CD8-positive, alpha-beta memory T cell (primary cell): Measurements from ENCODE around the gene ATF2. TPM values are rescaled to one million over a fixed set of nuclear protein-coding genes. Genes with fewer than 3 reads are reported as not detected.
A peak's percentile ranks its signal among the peaks of the same experiment; 100 is the strongest.

Experiments
- CTCF ChIA-PET: fragments of 350-600 bp; sonication (Branson Sonifier 250); formaldehyde crosslinking; loops from one replicate; lab custom pipeline; 2021; ENCODE audit warnings: antibody characterized with exemption; lab: Charles Lee
- POLR2A ChIA-PET: fragments of 350-600 bp; sonication (Branson Sonifier 250); formaldehyde crosslinking; loops from one replicate; lab custom pipeline; 2021; ENCODE audit warnings: antibody characterized with exemption; lab: Charles Lee
- DNase-seq, 5 donors: peaks; one replicate each; pipeline versions ENCODE4 v3.0.0 to v3.0.0-alpha.2; 2020 to 2022; ENCODE audit warnings: mixed read lengths in 1 of 5
- H3K27ac ChIP-seq: one replicate; pipeline ENCODE4 v1.7.0; 2013; ENCODE audit warnings: low read depth, mild to moderate bottlenecking, low read length, moderate library complexity
- H3K27me3 ChIP-seq: 2 replicates; pipeline ENCODE4 v1.7.0; 2013; ENCODE audit warnings: low read length, mild to moderate bottlenecking; ENCODE audit not compliant: insufficient read depth, poor library complexity, severe bottlenecking
- H3K36me3 ChIP-seq: 2 replicates; pipeline ENCODE4 v1.7.0; 2013; ENCODE audit warnings: mild to moderate bottlenecking, low read length, moderate library complexity; ENCODE audit not compliant: insufficient read depth
- H3K4me1 ChIP-seq: 2 replicates; pipeline ENCODE4 v1.7.0; 2013; ENCODE audit warnings: mild to moderate bottlenecking, low read length, moderate library complexity; ENCODE audit not compliant: insufficient read depth
- H3K4me3 ChIP-seq: 2 replicates; pipeline ENCODE4 v1.7.0; 2013; ENCODE audit warnings: mild to moderate bottlenecking, low read length
- H3K9me3 ChIP-seq: 2 replicates; pipeline ENCODE4 v1.7.0; 2013; ENCODE audit warnings: mild to moderate bottlenecking, low read length
- H3K27ac Mint-ChIP-seq, 8 donors: one replicate each; pipeline ENCODE4 v1.8.0; 2020 to 2021; ENCODE audit warnings: mixed read lengths in 8 of 8, mild to moderate bottlenecking in 6 of 8, inconsistent platforms in 3 of 8, moderate library complexity in 3 of 8
- H3K27me3 Mint-ChIP-seq, 2 donors: one replicate each; pipeline ENCODE4 v1.8.0; 2020 to 2021; ENCODE audit warnings: mixed read lengths in 2 of 2, mild to moderate bottlenecking in 1 of 2, moderate library complexity in 1 of 2
- H3K36me3 Mint-ChIP-seq, 3 donors: one replicate each; pipeline ENCODE4 v1.8.0; 2020 to 2021; ENCODE audit warnings: mixed read lengths in 3 of 3, inconsistent platforms in 1 of 3, mild to moderate bottlenecking in 1 of 3
- H3K4me1 Mint-ChIP-seq, 3 donors: one replicate each; pipeline ENCODE4 v1.8.0; 2020 to 2021; ENCODE audit warnings: mixed read lengths in 3 of 3, inconsistent platforms in 1 of 3, mild to moderate bottlenecking in 1 of 3
- H3K4me3 Mint-ChIP-seq, 7 donors: one replicate each; pipeline ENCODE4 v1.8.0; 2020 to 2021; ENCODE audit warnings: mixed read lengths in 7 of 7, mild to moderate bottlenecking in 6 of 7, moderate library complexity in 4 of 7, inconsistent platforms in 2 of 7
- H3K9me3 Mint-ChIP-seq, 5 donors: one replicate each; pipeline ENCODE4 v1.8.0; 2020 to 2022; ENCODE audit warnings: mixed read lengths in 5 of 5, mild to moderate bottlenecking in 3 of 5, moderate library complexity in 2 of 5, inconsistent platforms in 1 of 5
- polyA plus RNA-seq: library from polyadenylated mRNA; unstranded; fragments of 300-500 nt; fragmentation: Illumina TruSeq; gene quantifications from one replicate; pipeline ENCODE4 v1.2.3, GENCODE V29; 2021
- total RNA-seq, 2 experiments: library from RNA; stranded (reverse); gene quantifications; one replicate each; pipeline ENCODE4 v1.2.3, GENCODE V29; 2021

ATF2 gene
- total and polyA plus RNA-seq, 3 experiments from 2014 or later: 37.3 to 51.0 (median 50.1) TPM

GRCh38 chr2:175175320-175175719 lies 7.3 kb upstream of the ATF2 start:
- Mint-ChIP-seq H3K4me3 (no peak overlapping the region), H3K36me3 (peaks cover 0 to 46% (median 6%) of the 10 kb centered on the region in 3 donors), H3K27ac (no peak overlapping the region), H3K9me3 (no peaks in the 10 kb centered on the region), H3K27me3 (no peaks in the 10 kb centered on the region), H3K4me1 (peaks cover 11 to 33% (median 28%) of the 10 kb centered on the region in 3 donors)
- no peak overlapping the region for H3K4me3 ChIP-seq
- H3K27me3 ChIP-seq: no peaks in the 10 kb centered on the region
- H3K27ac ChIP-seq: no peak overlapping the region
- H3K9me3 ChIP-seq: no peaks in the 10 kb centered on the region
- peaks cover 3% of the 10 kb centered on the region for H3K4me1 ChIP-seq
- POLR2A ChIA-PET: no interaction called here
- no peak for DNase-seq
- H3K36me3 ChIP-seq: peaks cover 36% of the 10 kb centered on the region
- CTCF ChIA-PET: no interaction called here

- Mint-ChIP-seq H3K27me3 (no peaks in the 10 kb centered on the region), H3K4me3 (peak overlapping the region in 2 of 7 donors; percentile 4 to 62), H3K4me1 (peaks cover 24 to 59% (median 48%) of the 10 kb centered on the region in 3 donors), H3K36me3 (peaks cover 0 to 26% (median 3%) of the 10 kb centered on the region in 3 donors), H3K9me3 (no peaks in the 10 kb centered on the region), H3K27ac (peak overlapping the region in 1 of 8 donors; percentile 54)
- peaks cover 25% of the 10 kb centered on the region for H3K4me1 ChIP-seq
- ChIA-PET CTCF (no interaction called here), POLR2A (no interaction called here)
- no peaks in the 10 kb centered on the region for H3K9me3 ChIP-seq
- no peak overlapping the region for H3K4me3 ChIP-seq
- DNase-seq: no peak
- no peaks in the 10 kb centered on the region for H3K27me3 ChIP-seq
- H3K27ac ChIP-seq: no peak overlapping the region
- H3K36me3 ChIP-seq: no peaks in the 10 kb centered on the region
Observed at GRCh38 chr2:175170659-175171304, 2.8 kb upstream of the ATF2 start.

- ChIA-PET CTCF (no interaction called here), POLR2A (interaction anchor here (1.0 kb wide), 1 partner anchor 10 kb away, joined by 7 read pairs; no protein-coding TSS in a partner anchor)
- Mint-ChIP-seq H3K4me3 (peak overlapping the region in 6 of 7 donors; percentile 96 to 100 (median 99)), H3K27ac (peak overlapping the region in 4 of 8 donors; percentile 10 to 99 (median 66)), H3K36me3 (peaks cover 0 to 15% (median 3%) of the 10 kb centered on the region in 3 donors), H3K9me3 (no peaks in the 10 kb centered on the region), H3K4me1 (peaks cover 40 to 68% (median 59%) of the 10 kb centered on the region in 3 donors), H3K27me3 (no peaks in the 10 kb centered on the region)
- peak overlapping the region; percentile 88 for H3K4me3 ChIP-seq
- H3K27me3 ChIP-seq: no peaks in the 10 kb centered on the region
- no peak for DNase-seq
- peaks cover 26% of the 10 kb centered on the region for H3K4me1 ChIP-seq
- peak overlapping the region; percentile 96 for H3K27ac ChIP-seq
- no peaks in the 10 kb centered on the region for H3K9me3 ChIP-seq
- H3K36me3 ChIP-seq: no peaks in the 10 kb centered on the region
Observed at GRCh38 chr2:175169191-175169590, 1.2 kb upstream of the ATF2 start.

- POLR2A ChIA-PET: interaction anchor here (0.7 to 1.0 kb wide), 3 partner anchors 11 to 23 kb away, joined by 3 to 7 read pairs (median 5); partner anchors contain the start of gene ATP5MC3
- CTCF ChIA-PET: no interaction called here
Observed at GRCh38 chr2:175168564-175168945, 552 bp upstream of the ATF2 start.

GRCh38 chr2:175167076-175167791 lies 769 bp downstream of the ATF2 start:
- POLR2A ChIA-PET: no interaction called here
- Histone ChIP-seq H3K27me3 (no peaks in the 10 kb centered on the region), H3K27ac (peak overlapping the region; percentile 96), H3K9me3 (no peaks in the 10 kb centered on the region), H3K4me3 (peak overlapping the region; percentile 99), H3K36me3 (no peaks in the 10 kb centered on the region), H3K4me1 (peaks cover 26% of the 10 kb centered on the region)
- peaks cover 0 to 13% (median 1%) of the 10 kb centered on the region in 3 donors for H3K36me3 Mint-ChIP-seq
- CTCF ChIA-PET: interaction anchor here (1.2 kb wide), 1 partner anchor 12 kb away, joined by 3 read pairs; no protein-coding TSS in a partner anchor
- H3K4me1 Mint-ChIP-seq: peaks cover 44 to 76% (median 72%) of the 10 kb centered on the region in 3 donors
- H3K4me3 Mint-ChIP-seq: peak overlapping the region; percentile 90 to 100 (median 99)
- peak overlapping the region; percentile 70 to 100 (median 98) for H3K27ac Mint-ChIP-seq
- no peaks in the 10 kb centered on the region for H3K27me3 Mint-ChIP-seq
- H3K9me3 Mint-ChIP-seq: no peaks in the 10 kb centered on the region
- peak in 2 of 5 donors; percentile 2 to 33 for DNase-seq

More at GRCh38 chr2:175168564-175168945, 552 bp upstream of the ATF2 start:
- H3K4me1 ChIP-seq: peaks cover 26% of the 10 kb centered on the region
- H3K27me3 ChIP-seq: no peaks in the 10 kb centered on the region
- Mint-ChIP-seq H3K27me3 (no peaks in the 10 kb centered on the region), H3K27ac (peak overlapping the region; percentile 70 to 100 (median 98)), H3K4me3 (peak overlapping the region; percentile 90 to 100 (median 99)), H3K36me3 (peaks cover 0 to 13% (median 3%) of the 10 kb centered on the region in 3 donors), H3K4me1 (peaks cover 40 to 71% (median 64%) of the 10 kb centered on the region in 3 donors), H3K9me3 (no peaks in the 10 kb centered on the region)
- H3K9me3 ChIP-seq: no peaks in the 10 kb centered on the region
- peak overlapping the region; percentile 96 for H3K27ac ChIP-seq
- DNase-seq: no peak
- H3K36me3 ChIP-seq: no peaks in the 10 kb centered on the region
- H3K4me3 ChIP-seq: peak overlapping the region; percentile 88

- ChIA-PET POLR2A (no interaction called here), CTCF (interaction anchor here (1.2 to 1.3 kb wide), 2 partner anchors 13 to 16 kb away, joined by 3 read pairs; no protein-coding TSS in a partner anchor)
- Histone ChIP-seq H3K9me3 (no peaks in the 10 kb centered on the region), H3K36me3 (no peaks in the 10 kb centered on the region), H3K4me3 (peak overlapping the region; percentile 99), H3K27me3 (no peaks in the 10 kb centered on the region), H3K27ac (peak overlapping the region; percentile 96), H3K4me1 (peaks cover 26% of the 10 kb centered on the region)
- H3K27ac Mint-ChIP-seq: peak overlapping the region in 6 of 8 donors; percentile 26 to 100 (median 90)
- H3K27me3 Mint-ChIP-seq: no peaks in the 10 kb centered on the region
- no peak for DNase-seq
- peaks cover 0 to 16% (median 1%) of the 10 kb centered on the region in 3 donors for H3K36me3 Mint-ChIP-seq
- no peaks in the 10 kb centered on the region for H3K9me3 Mint-ChIP-seq
- H3K4me1 Mint-ChIP-seq: peaks cover 49 to 85% (median 81%) of the 10 kb centered on the region in 3 donors
- H3K4me3 Mint-ChIP-seq: peak overlapping the region; percentile 75 to 100 (median 98)
Observed at GRCh38 chr2:175166216-175166824, 1.7 kb downstream of the ATF2 start.

- ChIA-PET POLR2A (no interaction called here), CTCF (no interaction called here)
- peaks cover 0 to 23% (median 4%) of the 10 kb centered on the region in 3 donors for H3K36me3 Mint-ChIP-seq
- Histone ChIP-seq H3K4me3 (no peak overlapping the region), H3K9me3 (no peaks in the 10 kb centered on the region), H3K4me1 (peaks cover 23% of the 10 kb centered on the region), H3K36me3 (no peaks in the 10 kb centered on the region), H3K27me3 (no peaks in the 10 kb centered on the region), H3K27ac (no peak overlapping the region)
- H3K27ac Mint-ChIP-seq: no peak overlapping the region
- H3K9me3 Mint-ChIP-seq: no peaks in the 10 kb centered on the region
- H3K4me3 Mint-ChIP-seq: no peak overlapping the region
- no peak for DNase-seq
- H3K4me1 Mint-ChIP-seq: peaks cover 60 to 85% (median 83%) of the 10 kb centered on the region in 3 donors
- no peaks in the 10 kb centered on the region for H3K27me3 Mint-ChIP-seq
Observed at GRCh38 chr2:175164235-175164634, 3.8 kb downstream of the ATF2 start.
